ENCODE data around the gene C11orf52. TPM values are rescaled to one million over a fixed set of nuclear protein-coding genes. Genes with fewer than 3 reads are reported as not detected.
A peak's percentile ranks its signal among the peaks of the same experiment; 100 is the strongest.

Gene C11orf52
- total and polyA plus RNA-seq, 2 of the 13 experiments (the other 11 are each of a cell fraction or from before 2014, with no cell fraction given), result 7.4 to 11.0 TPM

- TF ChIP-seq ZNF224 (CRISPR knock-in tag; IDR thresholded peaks at IDR 0.05) (peak; percentile 73; the same call in 1 of the 2 replicates), MTF1 (CRISPR knock-in tag; IDR thresholded peaks at IDR 0.05) (no peak), TBP (CRISPR knock-in tag; IDR thresholded peaks at IDR 0.05) (0 out of 2 replicates have a peak, but pooled peaks have one; percentile 52), TOPORS (CRISPR knock-in tag; IDR thresholded peaks at IDR 0.05) (0 out of 2 replicates have a peak, but pooled peaks have one; percentile 48), ZNF275 (CRISPR knock-in tag; IDR thresholded peaks at IDR 0.05; ENCODE audit: borderline replicate concordance) (peak; percentile 60; the same call in 1 of the 2 replicates), KAT7 (CRISPR knock-in tag; IDR thresholded peaks at IDR 0.05; ENCODE audit: borderline replicate concordance) (0 out of 2 replicates have a peak, but pooled peaks have one; percentile 71), ZNF703 (CRISPR knock-in tag; IDR thresholded peaks at IDR 0.05; ENCODE audit: borderline replicate concordance) (no peak; the same call in 1 of the 2 replicates), ZNF737 (CRISPR knock-in tag; IDR thresholded peaks at IDR 0.05; ENCODE audit: borderline replicate concordance) (no peak; the same call in 1 of the 2 replicates), ZNF501 (CRISPR knock-in tag; IDR thresholded peaks at IDR 0.05) (peak; percentile 89; the same call in 1 of the 2 replicates), JUND (CRISPR knock-in tag; IDR thresholded peaks at IDR 0.05) (no peak), NAIF1 (CRISPR knock-in tag; IDR thresholded peaks at IDR 0.05; ENCODE audit: borderline replicate concordance) (no peak), ZNF263 (CRISPR knock-in tag; IDR thresholded peaks at IDR 0.05) (0 out of 2 replicates have a peak, but pooled peaks have one; percentile 15), MZF1 (CRISPR knock-in tag; IDR thresholded peaks at IDR 0.05; ENCODE audit: borderline replicate concordance) (no peak), FOXM1 (CRISPR knock-in tag; IDR thresholded peaks at IDR 0.05) (no peak), MIXL1 (CRISPR knock-in tag; IDR thresholded peaks at IDR 0.05) (no peak; the same call in 1 of the 2 replicates), SIN3B (IDR thresholded peaks at IDR 0.05; ENCODE audit: low read length) (peak; percentile 76), RARA (CRISPR knock-in tag; IDR thresholded peaks at IDR 0.05) (peak; percentile 76), ZNF260 (CRISPR knock-in tag; IDR thresholded peaks at IDR 0.05; ENCODE audit: borderline replicate concordance, low read depth) (no peak), GATAD1 (CRISPR knock-in tag; IDR thresholded peaks at IDR 0.05) (peak; percentile 98), ARNTL (CRISPR knock-in tag; IDR thresholded peaks at IDR 0.05) (peak; percentile 67; the same call in 1 of the 2 replicates), SATB2 (CRISPR knock-in tag; IDR thresholded peaks at IDR 0.05) (no peak), TEAD3 (CRISPR knock-in tag; optimal IDR thresholded peaks at IDR 0.05; ENCODE audit: borderline replicate concordance) (peak; percentile 82), FOXO1 (CRISPR knock-in tag; IDR thresholded peaks at IDR 0.05) (peak; percentile 66), E2F2 (CRISPR knock-in tag; IDR thresholded peaks at IDR 0.05; ENCODE audit: borderline replicate concordance) (0 out of 2 replicates have a peak, but pooled peaks have one; percentile 71), ZC3H4 (CRISPR knock-in tag; IDR thresholded peaks at IDR 0.05; ENCODE audit: borderline replicate concordance) (no peak), MYC (CRISPR knock-in tag; IDR thresholded peaks at IDR 0.05; ENCODE audit: borderline replicate concordance) (peak; percentile 87), ZSCAN20 (CRISPR knock-in tag; IDR thresholded peaks at IDR 0.05; ENCODE audit: borderline replicate concordance) (no peak)
Observed at GRCh38 chr11:111878849-111879636, 39.7 kb upstream of the C11orf52 start, which contains the start of the genes CFAP68 and FDXACB1 (continued).
